Keratinocyte (primary cell): ENCODE data around the gene NCR2.

Source experiments
- CTCF ChIP-seq, 3 experiments: IDR thresholded peaks in 1 of 3; conservative IDR thresholded peaks in 1 of 3; optimal IDR thresholded peaks in 1 of 3; 2 replicates in 2 of 3; 3 replicates in 1 of 3; pipeline versions ENCODE3 to v1.5.1; 2011; ENCODE audit warnings: low read length in 3 of 3, mild to moderate bottlenecking in 3 of 3, moderate library complexity in 2 of 3, control low read depth in 1 of 3, inconsistent platforms in 1 of 3; ENCODE audit not compliant: insufficient read depth in 2 of 3; ENCODE audit errors: extremely low read depth in 1 of 3
- EZH2 ChIP-seq: IDR thresholded peaks from one replicate; pipeline ENCODE4 v1.6.1; 2012; ENCODE audit warnings: inconsistent platforms, mild to moderate bottlenecking, low read length, moderate library complexity

- no peak for TF ChIP-seq CTCF (optimal IDR thresholded peaks at IDR 0.05 in 1 of 3, IDR thresholded peaks at IDR 0.05 in 1 of 3, conservative IDR thresholded peaks at IDR 0.05 in 1 of 3; ENCODE audit: extremely low read depth in 1 of 3, insufficient read depth in 2 of 3, low read length in 3 of 3)
- no peak for TF ChIP-seq EZH2
Measured at GRCh38 chr6:41370488-41371111, 35.2 kb downstream of the NCR2 start.
